NB4 (cell line): ENCODE measurements around the gene RBM7.

Experiments used
- DNase-seq: peaks from one replicate; pipeline ENCODE4 v3.0.0; 2010; ENCODE audit warnings: low read depth
- H3K4me3 ChIP-seq: one replicate; pipeline ENCODE4 v1.5.1; 2011; ENCODE audit warnings: mild to moderate bottlenecking, low read depth, low read length, moderate library complexity
- CTCF ChIP-seq: IDR thresholded peaks from one replicate; pipeline ENCODE4 v1.5.1; 2012; ENCODE audit warnings: low read depth, low read length
- MAX ChIP-seq: IDR thresholded peaks from 2 replicates; pipeline ENCODE4 v1.6.1; 2011; ENCODE audit warnings: low read depth, low read length
- MYC ChIP-seq: IDR thresholded peaks from 2 replicates; pipeline ENCODE4 v1.6.1; 2011; ENCODE audit warnings: low read depth, low read length
- POLR2A ChIP-seq: IDR thresholded peaks from 2 replicates; pipeline ENCODE4 v1.6.1; 2011; ENCODE audit warnings: mild to moderate bottlenecking; ENCODE audit not compliant: insufficient read length; ENCODE audit errors: extremely low read depth

Gene RBM7

GRCh38 chr11:114439229-114440120, 39.0 kb downstream of the RBM7 start, which contains the start of gene REXO2:
REXO2 (plus strand) TSS chr11:114439467; CDS start chr11:114439529, 62 bp downstream.
- DNase-seq: peak; percentile 97
- H3K4me3 ChIP-seq: peak within 1 kb of the TSS; percentile 76
- TF ChIP-seq MAX (peak; percentile 100), CTCF (no peak), MYC (peak; percentile 99), POLR2A (peak; percentile 54)

- TF ChIP-seq MYC: no peak
- TF ChIP-seq MAX: no peak
- TF ChIP-seq CTCF: no peak
- no peak for TF ChIP-seq POLR2A
- H3K4me3 ChIP-seq: peak overlapping the region; percentile 76
- no peak for DNase-seq
Measured at GRCh38 chr11:114440121-114440860, 39.8 kb downstream of the RBM7 start.

GRCh38 chr11:114440971-114441763, 40.7 kb downstream of the RBM7 start:
- TF ChIP-seq MAX: no peak
- no peak for TF ChIP-seq CTCF
- no peak for TF ChIP-seq MYC
- TF ChIP-seq POLR2A: no peak
- H3K4me3 ChIP-seq: peak overlapping the region; percentile 76
- DNase-seq: peak; percentile 14

- no peak overlapping the region for H3K4me3 ChIP-seq
- DNase-seq: no peak
- TF ChIP-seq CTCF (no peak), MAX (no peak), POLR2A (no peak), MYC (no peak)
Measured at GRCh38 chr11:114441921-114442320, 41.5 kb downstream of the RBM7 start.

GRCh38 chr11:114442536-114442935, 42.1 kb downstream of the RBM7 start:
- DNase-seq: no peak
- TF ChIP-seq POLR2A: no peak
- no peak for TF ChIP-seq CTCF
- TF ChIP-seq MAX: no peak
- TF ChIP-seq MYC: no peak
- H3K4me3 ChIP-seq: no peak overlapping the region
